Smooth muscle cell of bladder (primary cell): ENCODE measurements around the gene POP7. TPM values are rescaled to one million over a fixed set of nuclear protein-coding genes. Genes with fewer than 3 reads are reported as not detected.

Experiments
- total RNA-seq: library from RNA; depleted of rRNA; stranded (reverse); fragments of >200 nt; gene quantifications from 2 replicates; pipeline ENCODE4 v1.2.3, GENCODE V29; 2014

POP7 gene
- 27.6 and 31.5 TPM in 2 replicates for total RNA-seq

GRCh38 chr7:100705753-100706671, at the start of gene POP7:
TSS of gene POP7 (plus strand) at chr7:100706121. CDS start at chr7:100706831, 710 bp downstream.

GRCh38 chr7:100673302-100673941, 32.5 kb upstream of the POP7 start, which contains the start of gene GNB2:
TSS of gene GNB2 (plus strand) at chr7:100673740. CDS start at chr7:100676266, 2,526 bp downstream.

GRCh38 chr7:100694098-100694745, 11.7 kb upstream of the POP7 start, which contains the start of gene GIGYF1:
TSS of gene GIGYF1 (minus strand) at chr7:100694250. CDS start at chr7:100688238, 6,012 bp downstream.

GRCh38 chr7:100720279-100720670, 14.4 kb downstream of the POP7 start, which contains the start of gene EPO:
TSS of gene EPO (plus strand) at chr7:100720468. CDS start at chr7:100720981, 513 bp downstream.

Other genes starting within 250 kb of the POP7 start
- 0.14 and 0.28 TPM in 2 replicates for gene SPACDR, start 241.9 kb upstream of the POP7 start, total RNA-seq
- 12.1 and 15.0 TPM in 2 replicates for gene TSC22D4, start 226.9 kb upstream of the POP7 start, total RNA-seq
- 0.14 and 0.74 TPM in 2 replicates for gene NYAP1, start 222.2 kb upstream of the POP7 start, total RNA-seq
- 2.4 and 3.0 TPM in 2 replicates for gene AGFG2, start 166.9 kb upstream of the POP7 start, total RNA-seq
- not detected in 2 replicates for gene SAP25, start 132.2 kb upstream of the POP7 start, total RNA-seq
- 5.3 and 7.3 TPM in 2 replicates for gene LRCH4, start 120.0 kb upstream of the POP7 start, total RNA-seq
- gene FBXO24, start 119.8 kb upstream of the POP7 start, total RNA-seq: 0.28 and 0.37 TPM in 2 replicates
- gene PCOLCE, start 103.8 kb upstream of the POP7 start, total RNA-seq: 55.9 and 59.2 TPM in 2 replicates
- gene MOSPD3, start 93.6 kb upstream of the POP7 start, total RNA-seq: 4.1 and 4.4 TPM in 2 replicates
- 0.14 and 0.37 TPM in 2 replicates for gene TFR2, start 64.6 kb upstream of the POP7 start, total RNA-seq
- not detected in 2 replicates for gene ACTL6B, start 49.7 kb upstream of the POP7 start, total RNA-seq
- 59.2 and 67.9 TPM in 2 replicates for gene GNB2, start 32.4 kb upstream of the POP7 start, total RNA-seq
- 11.9 and 14.9 TPM in 2 replicates for gene GIGYF1, start 11.9 kb upstream of the POP7 start, total RNA-seq
- gene EPO, start 14.3 kb downstream of the POP7 start, total RNA-seq: not detected in 2 replicates
- not detected in 2 replicates for gene ZAN, start 27.5 kb downstream of the POP7 start, total RNA-seq
- 38.6 and 45.7 TPM in 2 replicates for gene EPHB4, start 121.4 kb downstream of the POP7 start, total RNA-seq
- gene SLC12A9, start 146.6 kb downstream of the POP7 start, total RNA-seq: 14.1 and 16.8 TPM in 2 replicates
- 64.0 and 71.9 TPM in 2 replicates for gene TRIP6, start 161.3 kb downstream of the POP7 start, total RNA-seq
- gene SRRT, start 169.0 kb downstream of the POP7 start, total RNA-seq: 29.3 and 36.5 TPM in 2 replicates
- 4.1 and 6.7 TPM in 2 replicates for gene UFSP1, start 183.6 kb downstream of the POP7 start, total RNA-seq
- not detected in 2 replicates for gene ACHE, start 189.8 kb downstream of the POP7 start, total RNA-seq
- gene MUC3A, start 243.4 kb downstream of the POP7 start, total RNA-seq: not detected in 2 replicates